Muscle of leg (tissue), 11 donors: Measurements from ENCODE around the gene EPAS1. TPM values are rescaled to one million over a fixed set of nuclear protein-coding genes. Genes with fewer than 3 reads are reported as not detected.

ENCODE experiments used
- DNase-seq: peaks from one replicate; pipeline ENCODE4 v3.0.0; 2013
- H3K27ac ChIP-seq: one replicate; pipeline ENCODE4 v1.5.1; 2013; ENCODE audit warnings: mild to moderate bottlenecking, low read length, control low read depth
- H3K27me3 ChIP-seq: one replicate; pipeline ENCODE4 v1.6.1; 2013; ENCODE audit warnings: low read length; ENCODE audit not compliant: control insufficient read depth, insufficient read depth
- H3K36me3 ChIP-seq: one replicate; pipeline ENCODE4 v1.6.1; 2013; ENCODE audit warnings: low read length; ENCODE audit not compliant: control insufficient read depth, insufficient read depth
- H3K4me1 ChIP-seq: one replicate; pipeline ENCODE4 v1.6.1; 2013; ENCODE audit warnings: low read length; ENCODE audit not compliant: control insufficient read depth, insufficient read depth
- H3K4me3 ChIP-seq: one replicate; pipeline ENCODE4 v1.5.1; 2013; ENCODE audit warnings: low read length, control low read depth
- H3K9me3 ChIP-seq: replicated peaks from 2 replicates; pipeline ENCODE4 v1.6.1; 2013; ENCODE audit warnings: low read depth, low read length; ENCODE audit not compliant: control insufficient read depth
- WGBS: methylation state at CpG from one replicate; pipeline ENCODE4 v1.1.5; 2013; ENCODE audit warnings: missing lambda C conversion rate; ENCODE audit not compliant: insufficient coverage; 5-methylcytosine and 5-hydroxymethylcytosine counted together
- polyA plus RNA-seq, 8 donors: library from polyadenylated mRNA; unstranded; fragments of 120-200 nt; gene quantifications; one replicate each; pipeline versions ENCODE4 v1.2.1 to v1.2.3, GENCODE V29; 2013; ENCODE audit warnings: inconsistent platforms in 1 of 8, low replicate concordance in 1 of 8; ENCODE audit not compliant: insufficient read length in 8 of 8, insufficient read depth in 1 of 8
- total RNA-seq: library from RNA; stranded (reverse); fragments of 120-200 nt; gene quantifications from one replicate; pipeline ENCODE4 v1.2.4, GENCODE V29; 2013

The EPAS1 gene
- total and polyA plus RNA-seq, 9 donors: 13.3 to 43.1 (median 34.7) TPM

GRCh38 chr2:46380038-46380940 lies 83.1 kb downstream of the EPAS1 start:
- Histone ChIP-seq H3K36me3 (peaks cover 8% of the 10 kb centered on the region), H3K4me3 (no peak overlapping the region), H3K4me1 (peaks cover 17% of the 10 kb centered on the region), H3K27me3 (peaks cover 3% of the 10 kb centered on the region), H3K9me3 (no peaks in the 10 kb centered on the region), H3K27ac (no peak overlapping the region)
- 87% methylated on average over 19 of the region's 22 CpGs for WGBS
- DNase-seq: no peak

- H3K4me1 ChIP-seq: peaks cover 20% of the 10 kb centered on the region
- H3K27me3 ChIP-seq: no peaks in the 10 kb centered on the region
- H3K27ac ChIP-seq: no peak overlapping the region
- peaks cover 8% of the 10 kb centered on the region for H3K36me3 ChIP-seq
- no peak overlapping the region for H3K4me3 ChIP-seq
- 83% methylated on average over 6 of the region's 8 CpGs for WGBS
- DNase-seq: no peak
- H3K9me3 ChIP-seq: no peaks in the 10 kb centered on the region
These were observed 84.1 kb downstream of the EPAS1 start for GRCh38 chr2:46381263-46381849.

DNA sequence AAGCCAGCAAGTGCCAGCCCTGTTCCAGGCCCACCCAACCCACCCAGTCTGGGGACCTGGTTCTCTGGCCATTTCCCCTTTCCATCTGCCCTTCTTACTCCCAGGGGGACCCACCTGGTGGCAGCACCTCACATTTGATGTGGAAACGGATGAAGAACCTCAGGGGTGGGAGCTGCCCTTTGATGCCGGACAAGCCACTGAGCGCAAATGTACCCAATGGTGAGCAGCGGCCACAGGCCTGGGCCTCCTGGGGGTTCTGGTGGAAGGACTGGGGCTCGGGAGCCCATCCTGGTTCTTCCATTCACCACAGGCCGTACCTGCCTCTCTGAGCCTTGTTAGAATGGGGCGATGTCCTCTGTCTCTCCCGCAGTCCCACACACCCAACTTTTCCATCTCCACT lies 84.7 kb downstream of the EPAS1 start:
- no peak overlapping the region for H3K27ac ChIP-seq
- H3K4me1 ChIP-seq: peaks cover 16% of the 10 kb centered on the region
- no peaks in the 10 kb centered on the region for H3K9me3 ChIP-seq
- H3K4me3 ChIP-seq: no peak overlapping the region
- peaks cover 8% of the 10 kb centered on the region for H3K36me3 ChIP-seq
- DNase-seq: no peak
- no CpG with 5 or more reads among the region's 8 CpGs for WGBS
- no peaks in the 10 kb centered on the region for H3K27me3 ChIP-seq

GRCh38 chr2:46382331-46383112 lies 85.3 kb downstream of the EPAS1 start:
- H3K4me1 ChIP-seq: peaks cover 10% of the 10 kb centered on the region
- no peak for DNase-seq
- WGBS: 92% methylated on average over 11 of the region's 14 CpGs
- H3K27me3 ChIP-seq: no peaks in the 10 kb centered on the region
- H3K4me3 ChIP-seq: no peak overlapping the region
- no peak overlapping the region for H3K27ac ChIP-seq
- H3K36me3 ChIP-seq: peaks cover 8% of the 10 kb centered on the region
- H3K9me3 ChIP-seq: no peaks in the 10 kb centered on the region

- Histone ChIP-seq H3K27ac (no peak overlapping the region), H3K36me3 (peaks cover 6% of the 10 kb centered on the region), H3K4me1 (peaks cover 5% of the 10 kb centered on the region), H3K27me3 (no peaks in the 10 kb centered on the region), H3K4me3 (no peak overlapping the region), H3K9me3 (no peaks in the 10 kb centered on the region)
- DNase-seq: no peak
- WGBS: no CpG with 5 or more reads among the region's 1 CpG
These were observed 85.8 kb downstream of the EPAS1 start for GRCh38 chr2:46383113-46383395.

GRCh38 chr2:46383784-46384456 lies 86.7 kb downstream of the EPAS1 start:
- H3K27ac ChIP-seq: no peak overlapping the region
- H3K36me3 ChIP-seq: no peaks in the 10 kb centered on the region
- 92% methylated on average over 9 of the region's 9 CpGs for WGBS
- H3K27me3 ChIP-seq: no peaks in the 10 kb centered on the region
- no peak overlapping the region for H3K4me3 ChIP-seq
- peaks cover 3% of the 10 kb centered on the region for H3K4me1 ChIP-seq
- H3K9me3 ChIP-seq: no peaks in the 10 kb centered on the region
- no peak for DNase-seq

- no peaks in the 10 kb centered on the region for H3K36me3 ChIP-seq
These were observed 87.2 kb downstream of the EPAS1 start for GRCh38 chr2:46384457-46384815.

GRCh38 chr2:46385786-46386577 lies 88.8 kb downstream of the EPAS1 start:
- Histone ChIP-seq H3K4me3 (no peak overlapping the region), H3K27me3 (no peaks in the 10 kb centered on the region), H3K36me3 (no peaks in the 10 kb centered on the region), H3K27ac (no peak overlapping the region), H3K9me3 (no peaks in the 10 kb centered on the region), H3K4me1 (peaks cover 3% of the 10 kb centered on the region)
- 61% methylated on average over 11 of the region's 18 CpGs for WGBS
- no peak for DNase-seq

More at GRCh38 chr2:46384457-46384815, 87.2 kb downstream of the EPAS1 start:
- Histone ChIP-seq H3K9me3 (no peaks in the 10 kb centered on the region), H3K27me3 (no peaks in the 10 kb centered on the region), H3K4me1 (peaks cover 3% of the 10 kb centered on the region), H3K27ac (no peak overlapping the region), H3K4me3 (no peak overlapping the region)
- DNase-seq: no peak
- 94% methylated on average over 9 of the region's 12 CpGs for WGBS

GRCh38 chr2:46386763-46387162 lies 89.6 kb downstream of the EPAS1 start:
- peaks cover 3% of the 10 kb centered on the region for H3K4me1 ChIP-seq
- H3K27me3 ChIP-seq: no peaks in the 10 kb centered on the region
- WGBS: 83% methylated on average over 2 of the region's 5 CpGs
- no peak for DNase-seq
- no peak overlapping the region for H3K4me3 ChIP-seq
- H3K27ac ChIP-seq: no peak overlapping the region
- H3K36me3 ChIP-seq: no peaks in the 10 kb centered on the region
- no peaks in the 10 kb centered on the region for H3K9me3 ChIP-seq
